ENCODE data around the gene TCF4. TPM values are rescaled to one million over a fixed set of nuclear protein-coding genes. Genes with fewer than 3 reads are reported as not detected.

TCF4 gene
- total RNA-seq, 1 experiment from 2014 or later = 0.42 TPM

GRCh38 chr18:55449412-55450140 is 138.4 kb downstream of the TCF4 start (continued):
- no peak for TF ChIP-seq CTCF (IDR thresholded peaks at IDR 0.05 in 2 of 3, conservative IDR thresholded peaks at IDR 0.05 in 1 of 3; ENCODE audit: borderline replicate concordance in 1 of 3, insufficient read depth in 1 of 3, low read depth in 2 of 3, low read length in 2 of 3)
- no peak for TF ChIP-seq ATF3 (IDR thresholded peaks at IDR 0.05)
- TF ChIP-seq SRF (IDR thresholded peaks at IDR 0.05; ENCODE audit: low read depth) = no peak
- TF ChIP-seq SP1 (IDR thresholded peaks at IDR 0.05; ENCODE audit: low read depth) = no peak
- TF ChIP-seq EZH2phosphoT487 (IDR thresholded peaks at IDR 0.05; ENCODE audit: borderline replicate concordance) = no peak

GRCh38 chr18:55448420-55448819 is 139.6 kb downstream of the TCF4 start:
- ATAC-seq (no peak), DNase-seq (ENCODE audit: low read depth, low spot score) (no peak)
- TF ChIP-seq ZNF274 (IDR thresholded peaks at IDR 0.05; ENCODE audit: low read depth, low read length) = no peak
- TF ChIP-seq CBX3 (IDR thresholded peaks at IDR 0.05; ENCODE audit: low read depth) = no peak
- TF ChIP-seq RAD21 (IDR thresholded peaks at IDR 0.05; ENCODE audit: low read depth) = no peak
- TF ChIP-seq CEBPB (IDR thresholded peaks at IDR 0.05; ENCODE audit: low read depth) = no peak
- RAD21 ChIA-PET (ENCODE audit: low non-redundant PET in 1 of 2, low total read pairs in 2 of 2, uncharacterized antibody in 2 of 2, unreplicated experiment in 2 of 2) = no interaction called here
- Histone ChIP-seq H3K4me1 (ENCODE audit: control insufficient read depth in 1 of 2, insufficient read depth in 2 of 2, low read length in 2 of 2) (no peaks in the 10 kb centered on the region), H3K9me3 (ENCODE audit: control insufficient read depth in 1 of 2, insufficient read depth in 1 of 2, low read depth in 1 of 2, low read length in 2 of 2) (peaks cover 3 to 7% of the 10 kb centered on the region in 2 experiments; a peak in 2 of 4 replicates), H3K9me2 (ENCODE audit: insufficient read depth) (no peaks in the 10 kb centered on the region), H3K4me2 (ENCODE audit: low read length) (no peak overlapping the region), H3K27me3 (ENCODE audit: insufficient read depth, low read length) (no peaks in the 10 kb centered on the region), H2AFZ (ENCODE audit: low read depth, low read length, poor library complexity, severe bottlenecking) (no peak overlapping the region), H3K79me2 (ENCODE audit: insufficient read depth, low read length) (no peaks in the 10 kb centered on the region), H4K20me1 (ENCODE audit: insufficient read depth) (no peaks in the 10 kb centered on the region), H3K27ac (ENCODE audit: low read depth, low read length) (no peak overlapping the region), H3K9ac (ENCODE audit: low read length) (no peak overlapping the region), H3K4me3 (replicated peaks in 1 of 2; ENCODE audit: low read depth in 1 of 2, low read length in 2 of 2) (no peak overlapping the region), H3K36me3 (ENCODE audit: control insufficient read depth in 1 of 2, insufficient read depth in 2 of 2, low read length in 2 of 2) (no peaks in the 10 kb centered on the region)
- intact Hi-C loops (cut with micrococcal nuclease) = no loop called here
- CTCF ChIA-PET = no interaction called here
- BruUV-seq (replicated peaks) = no TSS peak
- POLR2A ChIA-PET = no interaction called here
